Kidney (tissue), 14 donors: ENCODE results near the gene AKAP13. TPM values are rescaled to one million over a fixed set of nuclear protein-coding genes. Genes with fewer than 3 reads are reported as not detected.
A peak's percentile ranks its signal among the peaks of the same experiment; 100 is the strongest.

ENCODE experiments used
- DNase-seq, 5 donors: peaks; one replicate each; pipeline ENCODE4 v3.0.0-alpha.2; 2013 to 2020
- FAIRE-seq: peaks from 2 replicates; lab custom pipeline; 2012; peaks lifted over from hg19 to GRCh38; lab: Jason Lieb, UNC
- H3K27ac ChIP-seq, 2 donors: one replicate each; pipeline ENCODE4 v1.7.0; 2013; ENCODE audit warnings: low read depth in 2 of 2, low read length in 2 of 2, inconsistent platforms in 1 of 2
- H3K27me3 ChIP-seq: one replicate; pipeline ENCODE4 v1.7.1; 2013; ENCODE audit warnings: low read length, inconsistent platforms; ENCODE audit not compliant: control insufficient read depth, insufficient read depth
- H3K36me3 ChIP-seq, 3 donors: one replicate each; pipeline versions ENCODE4 v1.7.0 to v1.7.1; 2013; ENCODE audit warnings: low read length in 3 of 3, control low read depth in 1 of 3, inconsistent platforms in 1 of 3; ENCODE audit not compliant: insufficient read depth in 3 of 3, control insufficient read depth in 2 of 3
- H3K4me1 ChIP-seq, 3 donors: one replicate each; pipeline versions ENCODE4 v1.7.0 to v1.7.1; 2013; ENCODE audit warnings: low read length in 3 of 3, inconsistent platforms in 1 of 3, low read depth in 1 of 3; ENCODE audit not compliant: control insufficient read depth in 2 of 3, insufficient read depth in 2 of 3
- H3K4me3 ChIP-seq, 3 donors: one replicate each; pipeline versions ENCODE4 v1.7.0 to v1.8.1; 2013; ENCODE audit warnings: low read length in 3 of 3, control low read depth in 1 of 3, inconsistent platforms in 1 of 3
- H3K9ac ChIP-seq, 3 donors: one replicate each; pipeline versions ENCODE4 v1.7.0 to v1.7.1; 2013; ENCODE audit warnings: low read length in 3 of 3, control low read depth in 1 of 3, inconsistent platforms in 1 of 3
- H3K9me3 ChIP-seq, 3 donors: one replicate each; pipeline versions ENCODE4 v1.7.0 to v1.7.1; 2013; ENCODE audit warnings: low read length in 3 of 3, control low read depth in 1 of 3, inconsistent platforms in 1 of 3; ENCODE audit not compliant: control insufficient read depth in 2 of 3, insufficient read depth in 1 of 3
- intact Hi-C: fragments of 100-400 bp; cut with DNase I; formaldehyde crosslinking; loops from one replicate; pipeline ENCODE4 v1.11.1; 2022
- polyA plus RNA-seq: library from polyadenylated mRNA; stranded (reverse); fragments of 350-450 nt; fragmentation: Illumina TruSeq; extraction: RNeasy Lipid Tissue Mini Kit (QIAGEN cat#74804); gene quantifications from one replicate; pipeline ENCODE4 v1.2.3, GENCODE V29; 2014; ENCODE audit warnings: low read depth, low replicate concordance; ENCODE audit not compliant: insufficient read depth
- total RNA-seq: library from RNA; stranded (reverse); fragmentation: NEBNext Ultra II Directional; extraction: Animal tissue kit (Norgen Biotek cat#: 25700); gene quantifications from one replicate; pipeline ENCODE4 v1.2.1, GENCODE V29; 2021
- TF ChIP-seq, protein P1 (sequence below): IDR thresholded peaks from 3 replicates; pipeline ENCODE4 v1.5.1; 2012; ENCODE audit warnings: mild to moderate bottlenecking, moderate library complexity, borderline replicate concordance; ENCODE audit not compliant: insufficient read depth; ENCODE audit errors: extremely low read depth
- donor health status: control.
- donor health status: control.
- donor health status: control.
- donor health status: control.
- donor health status: control.
- donor health status: DM: yes; HTN: yes; CAD: no.
- donor health status: Normal renal cell carcinoma (clear cell type).

The AKAP13 gene
- total and polyA plus RNA-seq, 2 donors from 2014 or later, result 18.8 to 174 TPM

DNA sequence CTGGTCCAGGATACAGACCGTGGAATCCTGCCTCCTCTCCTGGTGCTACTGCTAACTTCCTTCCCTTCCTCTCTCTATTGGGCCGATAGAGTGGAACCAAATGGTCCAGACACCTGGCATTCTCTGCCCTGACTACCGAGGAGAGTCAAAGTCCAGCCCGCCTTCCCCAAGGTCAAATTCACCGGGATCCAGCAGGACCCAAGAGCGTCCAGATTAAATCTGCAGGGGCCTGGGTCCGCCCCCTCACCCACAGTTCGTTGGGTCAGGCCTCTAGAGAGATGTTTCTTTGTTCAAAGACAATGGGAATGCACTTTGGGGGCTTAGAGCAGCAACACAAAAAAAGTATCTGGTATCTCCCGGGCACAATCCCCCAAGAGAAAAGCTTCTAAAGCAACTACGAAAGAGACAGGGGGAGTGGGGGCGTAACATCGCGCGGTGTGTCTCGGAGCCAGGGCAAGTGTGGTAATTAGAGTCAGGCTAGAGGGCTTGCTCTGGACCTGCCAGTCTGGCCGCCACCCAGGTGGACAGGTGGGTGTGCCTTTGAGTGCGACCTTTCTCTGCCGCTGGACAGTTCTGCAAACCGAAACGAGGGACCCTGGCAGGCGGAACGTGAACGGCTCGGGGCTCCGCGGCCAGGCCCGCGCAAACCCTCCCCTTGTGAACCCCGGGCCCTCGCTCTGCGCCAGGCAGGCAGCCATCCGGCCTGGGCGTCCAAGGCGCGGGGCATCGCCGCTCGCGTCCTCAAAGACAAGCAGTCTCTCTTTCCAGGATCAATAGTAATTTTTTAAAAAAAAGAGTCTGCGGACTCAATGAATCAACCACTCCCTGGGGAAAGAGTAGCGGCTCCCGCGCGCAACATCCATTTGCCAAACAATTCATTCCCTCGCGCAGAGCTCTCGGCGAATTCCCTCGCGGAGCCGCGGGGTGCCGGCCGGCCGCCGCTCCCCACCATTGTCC is 413.5 kb downstream of the AKAP13 start:
- TF ChIP-seq, protein P1, sequence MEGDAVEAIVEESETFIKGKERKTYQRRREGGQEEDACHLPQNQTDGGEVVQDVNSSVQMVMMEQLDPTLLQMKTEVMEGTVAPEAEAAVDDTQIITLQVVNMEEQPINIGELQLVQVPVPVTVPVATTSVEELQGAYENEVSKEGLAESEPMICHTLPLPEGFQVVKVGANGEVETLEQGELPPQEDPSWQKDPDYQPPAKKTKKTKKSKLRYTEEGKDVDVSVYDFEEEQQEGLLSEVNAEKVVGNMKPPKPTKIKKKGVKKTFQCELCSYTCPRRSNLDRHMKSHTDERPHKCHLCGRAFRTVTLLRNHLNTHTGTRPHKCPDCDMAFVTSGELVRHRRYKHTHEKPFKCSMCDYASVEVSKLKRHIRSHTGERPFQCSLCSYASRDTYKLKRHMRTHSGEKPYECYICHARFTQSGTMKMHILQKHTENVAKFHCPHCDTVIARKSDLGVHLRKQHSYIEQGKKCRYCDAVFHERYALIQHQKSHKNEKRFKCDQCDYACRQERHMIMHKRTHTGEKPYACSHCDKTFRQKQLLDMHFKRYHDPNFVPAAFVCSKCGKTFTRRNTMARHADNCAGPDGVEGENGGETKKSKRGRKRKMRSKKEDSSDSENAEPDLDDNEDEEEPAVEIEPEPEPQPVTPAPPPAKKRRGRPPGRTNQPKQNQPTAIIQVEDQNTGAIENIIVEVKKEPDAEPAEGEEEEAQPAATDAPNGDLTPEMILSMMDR, result no peak
- FAIRE-seq (no peak), DNase-seq (peak; percentile 53 to 84 (median 63))
- Histone ChIP-seq H3K9ac (peak overlapping the region; percentile 26 to 75 (median 55)), H3K36me3 (no peaks in the 10 kb centered on the region), H3K27ac (peak overlapping the region; percentile 90 to 92), H3K4me1 (peaks cover 0 to 21% (median 12%) of the 10 kb centered on the region in 3 donors), H3K9me3 (no peaks in the 10 kb centered on the region), H3K4me3 (peak overlapping the region; percentile 71 to 87 (median 82)), H3K27me3 (no peaks in the 10 kb centered on the region)
- intact Hi-C loops, result no loop called here

DNA sequence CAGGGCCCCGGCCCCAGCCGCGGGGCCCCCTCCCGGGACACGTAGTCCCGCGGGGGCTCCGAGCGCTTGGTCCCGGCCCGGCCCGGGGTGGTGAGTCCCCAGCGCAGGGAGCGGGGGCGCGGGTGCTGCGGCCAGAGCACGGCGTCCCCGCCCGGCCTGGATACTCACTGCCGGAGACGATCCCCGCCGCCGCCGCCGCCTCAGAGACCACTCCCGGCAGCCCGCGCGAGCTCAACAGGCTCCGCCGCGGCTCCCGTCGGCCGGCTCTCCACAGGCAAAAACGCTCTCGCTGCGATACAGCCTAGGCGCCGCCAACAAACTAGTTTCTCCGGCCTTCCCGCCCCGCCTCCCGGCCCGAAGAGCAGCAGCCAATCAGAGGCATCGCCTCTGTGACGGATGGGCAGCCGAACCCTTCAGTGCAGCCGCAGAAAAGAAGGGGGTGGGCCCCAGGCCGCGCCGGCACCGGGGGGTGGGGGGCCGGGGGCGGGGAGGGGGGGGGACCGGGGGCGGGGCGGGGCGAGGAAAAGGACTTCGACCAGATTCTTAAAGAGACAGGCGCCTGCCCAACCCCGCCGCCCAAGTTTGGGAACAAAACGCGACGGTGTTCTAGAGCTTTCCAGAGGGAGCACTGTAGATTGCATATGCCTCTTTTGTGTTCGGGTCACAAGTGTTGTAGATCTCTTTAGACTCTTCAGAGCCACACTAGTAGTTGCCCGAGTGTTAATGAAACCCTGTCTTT is 414.4 kb downstream of the AKAP13 start, which contains the start of gene KLHL25:
TSS of gene KLHL25 (minus strand) at position 328 of the 739 bp plus-strand sequence. CDS start 25,115 bp downstream, outside the sequence.
- H3K27ac ChIP-seq, result peak within 1 kb of the TSS; percentile 90 to 92

More for the DNA sequence above, 414.4 kb downstream of the AKAP13 start, which contains the start of gene KLHL25:
- Histone ChIP-seq H3K9ac (peak within 1 kb of the TSS; percentile 54 to 75 (median 55)), H3K27me3 (no peaks in the 10 kb centered on the region), H3K4me1 (peaks cover 0 to 21% (median 12%) of the 10 kb centered on the region in 3 donors), H3K36me3 (no peaks in the 10 kb centered on the region), H3K4me3 (peak within 1 kb of the TSS; percentile 71 to 87 (median 82)), H3K9me3 (no peaks in the 10 kb centered on the region)
- no peak for FAIRE-seq
- DNase-seq, result peak; percentile 97 to 98 (median 98)
- TF ChIP-seq, protein P1, result no peak
- intact Hi-C loops, result no loop called here
